IMR-90 (cell line): ENCODE measurements around the gene DNAJB2. TPM values are rescaled to one million over a fixed set of nuclear protein-coding genes. Genes with fewer than 3 reads are reported as not detected.

Experiments
- ATAC-seq: fragments of 200-7000 bp; cut with Tn5 transposase; 2 replicates; pipeline ENCODE4 v1.9.1; 2020; ENCODE audit warnings: low read depth, mild to moderate bottlenecking, moderate library complexity
- BruUV-seq: library from RNA; stranded (reverse); fragments of 400-500 nt; replicated peaks from 2 replicates; lab custom pipeline; 2021; lab: Mats Ljungman, UMichigan
- CTCF ChIA-PET: fragments of 300-600 bp; formaldehyde crosslinking; extraction: SDS; loops from one replicate; lab custom pipeline; 2021; ENCODE audit warnings: antibody characterized with exemption; lab: Yijun Ruan, JAX
- POLR2A ChIA-PET: fragments of 300-600 bp; sonication (Branson Sonifier 250); formaldehyde crosslinking; loops from one replicate; lab custom pipeline; 2022; ENCODE audit warnings: antibody characterized with exemption; ENCODE audit not compliant: unreplicated experiment; lab: Charles Lee
- DNase-seq: peaks from one replicate; pipeline ENCODE4 v3.0.0; 2013
- H2AFZ ChIP-seq: replicated peaks from 2 replicates; pipeline ENCODE3; 2013; ENCODE audit warnings: low read length, mild to moderate bottlenecking; ENCODE audit not compliant: poor library complexity
- H2AK5ac ChIP-seq: 2 replicates; pipeline ENCODE4 v1.6.1; 2013; ENCODE audit warnings: low read depth, low read length, inconsistent platforms
- H2AK9ac ChIP-seq: replicated peaks from 2 replicates; pipeline ENCODE3; 2013; ENCODE audit warnings: mild to moderate bottlenecking, low read depth, low read length, moderate library complexity; ENCODE audit not compliant: poor library complexity
- H2BK120ac ChIP-seq: 2 replicates; pipeline ENCODE4 v1.6.1; 2013; ENCODE audit warnings: low read depth, low read length, inconsistent platforms
- H2BK15ac ChIP-seq: 3 replicates; pipeline ENCODE4 v1.6.1; 2013; ENCODE audit warnings: low read depth, low read length, inconsistent platforms
- H2BK20ac ChIP-seq: 2 replicates; pipeline ENCODE4 v1.6.1; 2013; ENCODE audit warnings: low read depth, mild to moderate bottlenecking, inconsistent platforms, low read length, moderate library complexity
- H2BK5ac ChIP-seq: 2 replicates; pipeline ENCODE4 v1.6.1; 2013; ENCODE audit warnings: mild to moderate bottlenecking, low read depth, low read length, inconsistent platforms; ENCODE audit not compliant: poor library complexity, severe bottlenecking
- H3K14ac ChIP-seq: replicated peaks from 2 replicates; pipeline ENCODE4 v1.6.1; 2013; ENCODE audit warnings: low read depth, low read length, inconsistent platforms
- H3K18ac ChIP-seq: 2 replicates; pipeline ENCODE4 v1.6.1; 2013; ENCODE audit warnings: low read depth, low read length, control low read depth
- H3K23ac ChIP-seq: 2 replicates; pipeline ENCODE4 v1.6.1; 2013; ENCODE audit warnings: low read depth, low read length, inconsistent platforms
- H3K27ac ChIP-seq: 2 replicates; pipeline ENCODE4 v1.5.1; 2013; ENCODE audit warnings: mild to moderate bottlenecking, control low read depth, low read length; ENCODE audit not compliant: insufficient read depth
- H3K27me3 ChIP-seq: 2 replicates; pipeline ENCODE4 v1.6.1; 2013; ENCODE audit warnings: low read length; ENCODE audit not compliant: control insufficient read depth, insufficient read depth
- H3K36me3 ChIP-seq: 2 replicates; pipeline ENCODE4 v1.6.1; 2013; ENCODE audit warnings: low read length, mixed read lengths; ENCODE audit not compliant: control insufficient read depth, insufficient read depth
- H3K4ac ChIP-seq: 2 replicates; pipeline ENCODE4 v1.6.1; 2013; ENCODE audit warnings: low read depth, low read length, inconsistent platforms
- H3K4me1 ChIP-seq: 2 replicates; pipeline ENCODE4 v1.6.1; 2013; ENCODE audit warnings: low read length, mixed read lengths; ENCODE audit not compliant: control insufficient read depth, insufficient read depth
- H3K4me2 ChIP-seq: 2 replicates; pipeline ENCODE4 v1.6.1; 2013; ENCODE audit warnings: low read depth, mild to moderate bottlenecking, control low read depth, low read length, moderate library complexity
- H3K4me3 ChIP-seq: 2 replicates; pipeline ENCODE4 v1.5.1; 2013; ENCODE audit warnings: low read depth, mild to moderate bottlenecking, control low read depth, low read length, moderate library complexity; ENCODE audit not compliant: insufficient read depth
- H3K56ac ChIP-seq: 2 replicates; pipeline ENCODE4 v1.6.1; 2013; ENCODE audit warnings: low read length, inconsistent platforms; ENCODE audit not compliant: insufficient read depth; ENCODE audit errors: extremely low read depth
- H3K79me1 ChIP-seq, 2 experiments: 2 replicates each; pipeline ENCODE4 v1.6.1; 2013; ENCODE audit warnings: low read length in 2 of 2, inconsistent platforms in 1 of 2, low read depth in 1 of 2
- H3K9ac ChIP-seq: 2 replicates; pipeline ENCODE4 v1.6.1; 2013; ENCODE audit warnings: low read depth, low read length, control low read depth
- H3K9me1 ChIP-seq: 2 replicates; pipeline ENCODE4 v1.6.1; 2013; ENCODE audit warnings: low read length, inconsistent platforms; ENCODE audit not compliant: insufficient read depth
- H3K9me3 ChIP-seq: 2 replicates; pipeline ENCODE4 v1.6.1; 2013; ENCODE audit warnings: low read length; ENCODE audit not compliant: control insufficient read depth, insufficient read depth
- H4K20me1 ChIP-seq: 2 replicates; pipeline ENCODE4 v1.6.1; 2013; ENCODE audit warnings: low read length, inconsistent platforms; ENCODE audit not compliant: insufficient read depth
- H4K5ac ChIP-seq: 2 replicates; pipeline ENCODE4 v1.6.1; 2013; ENCODE audit warnings: mild to moderate bottlenecking, low read depth, low read length, control low read depth
- H4K8ac ChIP-seq, 2 experiments: 2 replicates each; pipeline ENCODE4 v1.6.1; 2013; ENCODE audit warnings: low read depth in 2 of 2, low read length in 2 of 2, control low read depth in 1 of 2, inconsistent platforms in 1 of 2
- H4K91ac ChIP-seq: 2 replicates; pipeline ENCODE4 v1.6.1; 2013; ENCODE audit warnings: low read depth, low read length, inconsistent platforms; ENCODE audit not compliant: insufficient read depth
- CEBPB ChIP-seq: IDR thresholded peaks from 2 replicates; pipeline ENCODE4 v1.6.1; 2012; ENCODE audit warnings: low read depth, low read length, improper control_type of control experiment
- CHD1 ChIP-seq: IDR thresholded peaks from 2 replicates; pipeline ENCODE4 v1.6.1; 2012; ENCODE audit warnings: low read depth, low read length, improper control_type of control experiment
- FOS ChIP-seq: fragments of 150-350 bp; IDR thresholded peaks from 2 replicates; pipeline ENCODE4 v1.6.1; 2016; ENCODE audit warnings: low read depth, low read length
- MAFK ChIP-seq: IDR thresholded peaks from 2 replicates; pipeline ENCODE4 v1.6.1; 2012; ENCODE audit warnings: low read depth, low read length, improper control_type of control experiment
- POLR2A ChIP-seq: IDR thresholded peaks from 2 replicates; pipeline ENCODE4 v1.6.1; 2012; ENCODE audit warnings: mild to moderate bottlenecking, low read depth, low read length
- RAD21 ChIP-seq: IDR thresholded peaks from 2 replicates; pipeline ENCODE4 v1.6.1; 2012; ENCODE audit warnings: low read length, improper control_type of control experiment
- WGBS, 2 experiments: methylation state at CpG; one replicate each; pipeline versions ENCODE4 v1.1.5 to v1.1.7; 2013; ENCODE audit warnings: missing lambda C conversion rate in 2 of 2; ENCODE audit not compliant: insufficient read length in 1 of 2; ENCODE audit errors: extremely low coverage in 2 of 2; 5-methylcytosine and 5-hydroxymethylcytosine counted together
- dilution Hi-C: fragments of 300-500 bp; cut with HindIII; formaldehyde crosslinking; loops from one replicate; pipeline ENCODE4 v1.14.3; 2018; ENCODE audit warnings: low sequenced_read_pairs; ENCODE audit not compliant: unreplicated experiment
- in situ Hi-C: fragments of 300-500 bp; cut with MboI; formaldehyde crosslinking; loops from 3 replicates; pipeline ENCODE4 v1.14.3; 2019; ENCODE audit warnings: low sequenced_read_pairs, inconsistent platforms, mixed read lengths
- intact Hi-C: fragments of 100-400 bp; cut with micrococcal nuclease; formaldehyde crosslinking; loops from 2 replicates; pipeline ENCODE4 v1.10.0; 2022
- polyA plus RNA-seq, 3 experiments: library from polyadenylated mRNA; depleted of rRNA; stranded (reverse); fragments of >200 nt; gene quantifications; 2 replicates each; pipeline ENCODE4 v1.2.3, GENCODE V29; 2012; ENCODE audit warnings: low replicate concordance in 1 of 3
- total RNA-seq: library from RNA; depleted of rRNA; stranded (reverse); fragments of >200 nt; gene quantifications from 2 replicates; pipeline ENCODE4 v1.2.3, GENCODE V29; 2012
- TF ChIP-seq, protein P1 (sequence below): fragments of 150-350 bp; IDR thresholded peaks from 2 replicates; pipeline ENCODE4 v1.6.1; 2016; ENCODE audit warnings: low read depth, mild to moderate bottlenecking, low read length, moderate library complexity, borderline replicate concordance
- TF ChIP-seq, protein P2 (sequence below): conservative IDR thresholded peaks from 2 replicates; pipeline ENCODE4 v1.5.1; 2012; ENCODE audit warnings: mild to moderate bottlenecking, low read depth, low read length, improper control_type of control experiment
- TF ChIP-seq, protein P3 (sequence below): fragments of 150-350 bp; IDR thresholded peaks from 2 replicates; pipeline ENCODE4 v1.6.1; 2017; ENCODE audit warnings: mild to moderate bottlenecking, antibody characterized with exemption, low read length, low read depth

DNAJB2 gene
- total and polyA plus RNA-seq, 2 of the 4 experiments (the other 2 are of a cell fraction): 30.6 to 45.8 TPM

DNA sequence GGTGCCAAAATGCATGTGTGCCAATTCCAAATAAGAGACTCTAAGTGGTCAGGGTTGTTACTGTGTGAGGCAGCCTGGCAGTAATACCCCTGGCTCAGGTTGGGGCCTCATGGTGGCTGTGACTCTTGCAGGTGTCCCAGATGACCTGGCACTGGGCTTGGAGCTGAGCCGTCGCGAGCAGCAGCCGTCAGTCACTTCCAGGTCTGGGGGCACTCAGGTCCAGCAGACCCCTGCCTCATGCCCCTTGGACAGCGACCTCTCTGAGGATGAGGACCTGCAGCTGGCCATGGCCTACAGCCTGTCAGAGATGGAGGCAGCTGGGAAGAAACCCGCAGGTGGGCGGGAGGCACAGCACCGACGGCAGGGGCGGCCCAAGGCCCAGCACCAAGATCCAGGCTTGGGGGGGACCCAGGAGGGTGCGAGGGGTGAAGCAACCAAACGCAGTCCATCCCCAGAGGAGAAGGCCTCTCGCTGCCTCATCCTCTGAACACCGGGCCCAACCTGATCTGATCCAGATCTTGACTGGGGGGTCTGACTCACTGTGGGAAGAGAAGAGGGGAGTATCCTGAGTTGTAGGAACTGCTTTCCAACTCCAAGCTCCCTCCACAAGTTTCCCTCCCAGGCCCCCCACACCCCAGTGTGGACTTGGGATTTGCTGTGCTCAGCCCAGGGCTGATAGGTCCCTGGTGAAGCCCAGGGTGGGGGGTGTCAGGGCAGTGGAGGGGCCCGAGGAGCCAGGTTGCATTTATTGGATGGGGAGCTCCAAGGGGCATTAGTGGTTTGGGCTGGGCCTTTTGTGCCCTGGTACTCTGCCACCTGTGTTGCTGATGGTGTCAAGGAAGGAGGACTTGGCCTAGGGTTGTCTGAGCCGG, 5.6 kb downstream of the DNAJB2 start:
- H2AFZ ChIP-seq: no peak overlapping the region
- no peak overlapping the region for H2BK120ac ChIP-seq
- H3K27me3 ChIP-seq: no peaks in the 10 kb centered on the region
- H3K4me2 ChIP-seq: no peak overlapping the region
- dilution Hi-C loops (no loop called here), in situ Hi-C loops (no loop called here), intact Hi-C loops (no loop called here)
- no peak overlapping the region for H2BK15ac ChIP-seq
- H3K14ac ChIP-seq: no peak overlapping the region
- H3K79me1 ChIP-seq: peaks cover 16 to 28% of the 10 kb centered on the region in 2 experiments
- ChIA-PET POLR2A (no interaction called here), CTCF (no interaction called here)
- H4K8ac ChIP-seq: no peak overlapping the region
- no peak overlapping the region for H4K91ac ChIP-seq
- H3K36me3 ChIP-seq: peaks cover 57% of the 10 kb centered on the region
- WGBS, 2 experiments: 100% methylated on average over 7 of the region's 16 CpGs; no CpG with 5 or more reads in 1 of the 2 experiments
- H3K56ac ChIP-seq: no peak overlapping the region
- H3K9ac ChIP-seq: no peak overlapping the region
- peaks cover 8% of the 10 kb centered on the region; the same call in 1 of the 2 replicates for H3K9me1 ChIP-seq
- TF ChIP-seq, protein P1, sequence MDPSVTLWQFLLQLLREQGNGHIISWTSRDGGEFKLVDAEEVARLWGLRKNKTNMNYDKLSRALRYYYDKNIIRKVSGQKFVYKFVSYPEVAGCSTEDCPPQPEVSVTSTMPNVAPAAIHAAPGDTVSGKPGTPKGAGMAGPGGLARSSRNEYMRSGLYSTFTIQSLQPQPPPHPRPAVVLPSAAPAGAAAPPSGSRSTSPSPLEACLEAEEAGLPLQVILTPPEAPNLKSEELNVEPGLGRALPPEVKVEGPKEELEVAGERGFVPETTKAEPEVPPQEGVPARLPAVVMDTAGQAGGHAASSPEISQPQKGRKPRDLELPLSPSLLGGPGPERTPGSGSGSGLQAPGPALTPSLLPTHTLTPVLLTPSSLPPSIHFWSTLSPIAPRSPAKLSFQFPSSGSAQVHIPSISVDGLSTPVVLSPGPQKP: no peak
- no peak for TF ChIP-seq FOS
- no peak for TF ChIP-seq POLR2A
- TF ChIP-seq, protein P2, sequence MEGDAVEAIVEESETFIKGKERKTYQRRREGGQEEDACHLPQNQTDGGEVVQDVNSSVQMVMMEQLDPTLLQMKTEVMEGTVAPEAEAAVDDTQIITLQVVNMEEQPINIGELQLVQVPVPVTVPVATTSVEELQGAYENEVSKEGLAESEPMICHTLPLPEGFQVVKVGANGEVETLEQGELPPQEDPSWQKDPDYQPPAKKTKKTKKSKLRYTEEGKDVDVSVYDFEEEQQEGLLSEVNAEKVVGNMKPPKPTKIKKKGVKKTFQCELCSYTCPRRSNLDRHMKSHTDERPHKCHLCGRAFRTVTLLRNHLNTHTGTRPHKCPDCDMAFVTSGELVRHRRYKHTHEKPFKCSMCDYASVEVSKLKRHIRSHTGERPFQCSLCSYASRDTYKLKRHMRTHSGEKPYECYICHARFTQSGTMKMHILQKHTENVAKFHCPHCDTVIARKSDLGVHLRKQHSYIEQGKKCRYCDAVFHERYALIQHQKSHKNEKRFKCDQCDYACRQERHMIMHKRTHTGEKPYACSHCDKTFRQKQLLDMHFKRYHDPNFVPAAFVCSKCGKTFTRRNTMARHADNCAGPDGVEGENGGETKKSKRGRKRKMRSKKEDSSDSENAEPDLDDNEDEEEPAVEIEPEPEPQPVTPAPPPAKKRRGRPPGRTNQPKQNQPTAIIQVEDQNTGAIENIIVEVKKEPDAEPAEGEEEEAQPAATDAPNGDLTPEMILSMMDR: no peak
- TF ChIP-seq CEBPB: no peak
- TF ChIP-seq CHD1: no peak
- no peak for TF ChIP-seq RAD21
- TF ChIP-seq, protein P3, sequence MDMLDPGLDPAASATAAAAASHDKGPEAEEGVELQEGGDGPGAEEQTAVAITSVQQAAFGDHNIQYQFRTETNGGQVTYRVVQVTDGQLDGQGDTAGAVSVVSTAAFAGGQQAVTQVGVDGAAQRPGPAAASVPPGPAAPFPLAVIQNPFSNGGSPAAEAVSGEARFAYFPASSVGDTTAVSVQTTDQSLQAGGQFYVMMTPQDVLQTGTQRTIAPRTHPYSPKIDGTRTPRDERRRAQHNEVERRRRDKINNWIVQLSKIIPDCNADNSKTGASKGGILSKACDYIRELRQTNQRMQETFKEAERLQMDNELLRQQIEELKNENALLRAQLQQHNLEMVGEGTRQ: no peak
- no peak for TF ChIP-seq MAFK
- H4K20me1 ChIP-seq: peaks cover 10% of the 10 kb centered on the region; the same call in 1 of the 2 replicates
- H2AK9ac ChIP-seq: no peak overlapping the region
- H4K5ac ChIP-seq: no peak overlapping the region
- no peak overlapping the region for H3K4ac ChIP-seq
- peaks cover 13% of the 10 kb centered on the region for H3K4me1 ChIP-seq
- no peak overlapping the region for H3K27ac ChIP-seq
- H2AK5ac ChIP-seq: no peak overlapping the region
- H3K18ac ChIP-seq: no peak overlapping the region
- ATAC-seq (no peak), DNase-seq (no peak)
- no peak overlapping the region for H2BK20ac ChIP-seq
- no peak overlapping the region for H3K4me3 ChIP-seq
- no TSS peak for BruUV-seq
- no peaks in the 10 kb centered on the region for H3K9me3 ChIP-seq
- no peak overlapping the region for H2BK5ac ChIP-seq
- no peak overlapping the region for H3K23ac ChIP-seq
